PFSK-1 (cell line): ENCODE results near the gene FAM118A.

ENCODE experiments used
- SIN3A ChIP-seq: IDR thresholded peaks from 2 replicates; pipeline ENCODE4 v1.6.1; 2012; ENCODE audit warnings: mild to moderate bottlenecking, low read length, moderate library complexity, borderline replicate concordance; ENCODE audit not compliant: insufficient read depth
- TF ChIP-seq, protein P1 (sequence below), 2 experiments: IDR thresholded peaks; 2 replicates each; pipeline versions ENCODE4 v1.6.1 to v1.8.0; 2011 to 2012; ENCODE audit warnings: low read depth in 2 of 2, low read length in 2 of 2, control low read depth in 1 of 2, inconsistent platforms in 1 of 2, mild to moderate bottlenecking in 1 of 2, moderate library complexity in 1 of 2; ENCODE audit not compliant: insufficient read depth in 1 of 2

DNA sequence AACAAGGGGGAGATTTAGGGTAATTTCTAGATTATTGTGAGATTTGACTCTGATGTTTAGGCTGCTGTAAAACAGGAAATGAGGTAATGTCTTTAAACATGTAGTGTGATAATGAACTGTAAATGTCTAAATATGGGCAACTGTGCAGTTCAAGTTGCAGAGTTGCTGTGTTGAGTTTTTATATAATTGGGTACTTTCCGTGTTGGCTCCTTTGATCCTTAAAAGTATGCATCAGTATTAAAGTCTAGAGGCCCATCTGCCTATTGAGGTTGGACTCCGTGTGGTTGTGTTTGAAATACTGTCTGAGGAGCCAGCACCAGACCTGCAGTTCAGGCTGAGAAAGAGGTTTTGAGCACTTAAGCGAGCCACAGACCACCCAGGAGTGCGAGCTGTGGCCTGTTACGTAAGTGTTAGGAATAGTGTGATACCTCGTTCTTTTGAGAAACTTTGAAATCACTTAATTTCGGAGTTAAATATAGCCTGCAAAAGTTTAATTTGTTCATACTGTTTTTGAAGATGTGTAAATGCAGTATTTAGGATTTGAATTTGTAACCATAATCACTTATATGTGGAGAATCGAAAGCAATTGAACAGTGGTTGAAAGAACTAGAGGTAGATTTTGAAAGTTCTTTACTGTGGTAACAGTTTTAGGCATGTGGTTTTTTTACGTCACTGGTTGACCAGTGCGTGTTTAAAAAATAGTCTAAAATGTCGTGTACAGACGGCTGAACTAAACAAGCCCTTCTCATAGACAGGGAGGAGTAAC, 9.0 kb downstream of the FAM118A start:
- TF ChIP-seq SIN3A: no peak
- TF ChIP-seq, protein P1, sequence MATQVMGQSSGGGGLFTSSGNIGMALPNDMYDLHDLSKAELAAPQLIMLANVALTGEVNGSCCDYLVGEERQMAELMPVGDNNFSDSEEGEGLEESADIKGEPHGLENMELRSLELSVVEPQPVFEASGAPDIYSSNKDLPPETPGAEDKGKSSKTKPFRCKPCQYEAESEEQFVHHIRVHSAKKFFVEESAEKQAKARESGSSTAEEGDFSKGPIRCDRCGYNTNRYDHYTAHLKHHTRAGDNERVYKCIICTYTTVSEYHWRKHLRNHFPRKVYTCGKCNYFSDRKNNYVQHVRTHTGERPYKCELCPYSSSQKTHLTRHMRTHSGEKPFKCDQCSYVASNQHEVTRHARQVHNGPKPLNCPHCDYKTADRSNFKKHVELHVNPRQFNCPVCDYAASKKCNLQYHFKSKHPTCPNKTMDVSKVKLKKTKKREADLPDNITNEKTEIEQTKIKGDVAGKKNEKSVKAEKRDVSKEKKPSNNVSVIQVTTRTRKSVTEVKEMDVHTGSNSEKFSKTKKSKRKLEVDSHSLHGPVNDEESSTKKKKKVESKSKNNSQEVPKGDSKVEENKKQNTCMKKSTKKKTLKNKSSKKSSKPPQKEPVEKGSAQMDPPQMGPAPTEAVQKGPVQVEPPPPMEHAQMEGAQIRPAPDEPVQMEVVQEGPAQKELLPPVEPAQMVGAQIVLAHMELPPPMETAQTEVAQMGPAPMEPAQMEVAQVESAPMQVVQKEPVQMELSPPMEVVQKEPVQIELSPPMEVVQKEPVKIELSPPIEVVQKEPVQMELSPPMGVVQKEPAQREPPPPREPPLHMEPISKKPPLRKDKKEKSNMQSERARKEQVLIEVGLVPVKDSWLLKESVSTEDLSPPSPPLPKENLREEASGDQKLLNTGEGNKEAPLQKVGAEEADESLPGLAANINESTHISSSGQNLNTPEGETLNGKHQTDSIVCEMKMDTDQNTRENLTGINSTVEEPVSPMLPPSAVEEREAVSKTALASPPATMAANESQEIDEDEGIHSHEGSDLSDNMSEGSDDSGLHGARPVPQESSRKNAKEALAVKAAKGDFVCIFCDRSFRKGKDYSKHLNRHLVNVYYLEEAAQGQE (IDR thresholded peaks at IDR 0.05; ENCODE audit: insufficient read depth in 1 of 2, low read depth in 2 of 2, low read length in 2 of 2): no peak
